GM12878 (cell line): ENCODE data around the gene SLC12A5. TPM values are rescaled to one million over a fixed set of nuclear protein-coding genes. Genes with fewer than 3 reads are reported as not detected.

Experiments used
- ATAC-seq: fragments of 200-7000 bp; cut with Tn5 transposase; 3 replicates; pipeline ENCODE4 v1.9.1; 2020; ENCODE audit warnings: mild to moderate bottlenecking, moderate library complexity
- BruUV-seq: library from RNA; stranded (reverse); fragments of 400-500 nt; replicated peaks from 2 replicates; lab custom pipeline; 2021; lab: Mats Ljungman, UMichigan
- CTCF ChIA-PET: fragments of 300-600 bp; sonication (Branson Sonifier 250); formaldehyde crosslinking; extraction: SDS; loops from one replicate; lab custom pipeline; 2021; ENCODE audit warnings: inconsistent platforms; lab: Yijun Ruan, JAX
- POLR2A ChIA-PET: fragments of 350-600 bp; formaldehyde crosslinking; extraction: SDS; loops from one replicate; lab custom pipeline; 2021; ENCODE audit warnings: inconsistent platforms; lab: Charles Lee
- RAD21 ChIA-PET: fragments of 300-600 bp; sonication (Branson Sonifier 250); formaldehyde crosslinking; loops from one replicate; lab custom pipeline; 2023; ENCODE audit warnings: antibody characterized with exemption; ENCODE audit not compliant: unreplicated experiment; lab: Charles Lee
- SMC1A ChIA-PET: fragments of 300-600 bp; sonication (Branson Sonifier 250); formaldehyde crosslinking; loops from one replicate; lab custom pipeline; 2023; ENCODE audit not compliant: unreplicated experiment, uncharacterized antibody; lab: Charles Lee
- DNase-seq: peaks from one replicate; pipeline ENCODE4 v3.0.0-alpha.2; 2011; ENCODE audit warnings: low read depth, low spot score
- FAIRE-seq: peaks from 3 replicates; lab custom pipeline; 2011; peaks lifted over from hg19 to GRCh38; lab: Jason Lieb, UNC
- H2AFZ ChIP-seq: 2 replicates; pipeline ENCODE4 v1.6.0; 2011; ENCODE audit warnings: low read depth, low read length, control low read depth; ENCODE audit not compliant: control insufficient read depth
- H3K27ac ChIP-seq: 2 replicates; pipeline ENCODE4 v1.5.1; 2011; ENCODE audit warnings: control low read depth; ENCODE audit not compliant: control insufficient read depth, insufficient read depth
- H3K27me3 ChIP-seq, 2 experiments: replicated peaks in 1 of 2; 2 replicates each; pipeline versions ENCODE4 v1.6.0 to v1.6.1; 2011; ENCODE audit warnings: low read length in 1 of 2; ENCODE audit not compliant: control insufficient read depth in 2 of 2, insufficient read depth in 2 of 2
- H3K36me3 ChIP-seq, 2 experiments: 2 replicates each; pipeline ENCODE4 v1.5.1; 2011; ENCODE audit warnings: low read length in 1 of 2; ENCODE audit not compliant: control insufficient read depth in 2 of 2, insufficient read depth in 2 of 2
- H3K4me1 ChIP-seq: 2 replicates; pipeline ENCODE4 v1.6.1; 2011; ENCODE audit warnings: mild to moderate bottlenecking, low read length, moderate library complexity, mixed read lengths; ENCODE audit not compliant: control insufficient read depth, insufficient read depth
- H3K4me2 ChIP-seq: 2 replicates; pipeline ENCODE4 v1.6.0; 2011; ENCODE audit warnings: control low read depth; ENCODE audit not compliant: control insufficient read depth, insufficient read depth
- H3K4me3 ChIP-seq: fragments of 200-600 bp; sonication (generic); 2 replicates; pipeline ENCODE4 v1.5.1; 2016
- H3K79me2 ChIP-seq: 2 replicates; pipeline ENCODE4 v1.6.0; 2011; ENCODE audit warnings: low read length; ENCODE audit not compliant: control insufficient read depth, insufficient read depth
- H3K9ac ChIP-seq: 2 replicates; pipeline ENCODE4 v1.8.0; 2011; ENCODE audit warnings: low read length, control low read depth, mixed read lengths; ENCODE audit not compliant: control insufficient read depth, insufficient read depth
- H3K9me3 ChIP-seq: replicated peaks from 3 replicates; pipeline ENCODE4 v1.5.1; 2011; ENCODE audit warnings: mild to moderate bottlenecking, low read length; ENCODE audit not compliant: control insufficient read depth, insufficient read depth
- H4K20me1 ChIP-seq: 2 replicates; pipeline ENCODE4 v1.6.0; 2011; ENCODE audit not compliant: control insufficient read depth, insufficient read depth
- ASH2L ChIP-seq: fragments of 300-600, 200-600 bp; sonication (generic); IDR thresholded peaks from 2 replicates; pipeline ENCODE4 v1.6.1; 2017; ENCODE audit warnings: low read depth, mild to moderate bottlenecking, borderline replicate concordance
- BHLHE40 ChIP-seq, 2 experiments: fragments of 450-650 bp in 1 of 2; IDR thresholded peaks; 2 replicates each; pipeline ENCODE4 v1.6.1; 2011 to 2017; ENCODE audit warnings: low read depth in 2 of 2, borderline replicate concordance in 1 of 2, improper control_type of control experiment in 1 of 2, low read length in 1 of 2, mild to moderate bottlenecking in 1 of 2
- CREM ChIP-seq: IDR thresholded peaks from 2 replicates; pipeline ENCODE4 v1.6.1; 2014; ENCODE audit warnings: antibody characterized with exemption, low read depth
- DPF2 ChIP-seq: fragments of 450-650 bp; IDR thresholded peaks from 2 replicates; pipeline ENCODE4 v1.6.1; 2017; ENCODE audit warnings: mild to moderate bottlenecking
- FOXK2 ChIP-seq: fragments of 450-650 bp; IDR thresholded peaks from 2 replicates; pipeline ENCODE4 v1.6.1; 2017; ENCODE audit warnings: mild to moderate bottlenecking, moderate library complexity
- HCFC1 ChIP-seq: fragments of 150-350 bp; IDR thresholded peaks from 2 replicates; pipeline ENCODE4 v1.6.1; 2014; ENCODE audit warnings: low read length
- HDAC2 ChIP-seq: fragments of 200-600 bp; sonication (generic); IDR thresholded peaks from 2 replicates; pipeline ENCODE4 v1.6.1; 2017
- MYC ChIP-seq: IDR thresholded peaks from 2 replicates; pipeline ENCODE4 v1.6.1; 2011; ENCODE audit warnings: mild to moderate bottlenecking, low read length, moderate library complexity, inconsistent platforms; ENCODE audit not compliant: insufficient read depth, insufficient replicate concordance, insufficient read length, severe bottlenecking
- NR2C1 ChIP-seq: fragments of 450-650 bp; IDR thresholded peaks from 2 replicates; pipeline ENCODE4 v1.6.1; 2017; ENCODE audit warnings: antibody characterized with exemption, mild to moderate bottlenecking, moderate library complexity
- POLR2A ChIP-seq: IDR thresholded peaks from 2 replicates; pipeline ENCODE4 v1.6.1; 2011; ENCODE audit warnings: low read depth, mild to moderate bottlenecking, low read length
- RAD51 ChIP-seq: fragments of 450-650 bp; IDR thresholded peaks from 2 replicates; pipeline ENCODE4 v1.6.1; 2016; ENCODE audit warnings: moderate library complexity, mild to moderate bottlenecking, inconsistent platforms
- RB1 ChIP-seq: fragments of 450-650 bp; formaldehyde crosslinking; IDR thresholded peaks from 2 replicates; pipeline ENCODE4 v1.6.1; 2017; ENCODE audit warnings: mild to moderate bottlenecking, borderline replicate concordance
- RELA ChIP-seq: fragments of 450-650 bp; IDR thresholded peaks from 2 replicates; pipeline ENCODE4 v1.8.0; 2014; ENCODE audit warnings: borderline replicate concordance; ENCODE audit not compliant: partially characterized antibody
- SMARCA5 ChIP-seq: fragments of 450-650 bp; IDR thresholded peaks from 2 replicates; pipeline ENCODE4 v1.6.1; 2017; ENCODE audit warnings: mild to moderate bottlenecking
- SREBF1 ChIP-seq: IDR thresholded peaks from 2 replicates; pipeline ENCODE4 v1.6.1; 2012; ENCODE audit warnings: mild to moderate bottlenecking, low read length
- TBL1XR1 ChIP-seq: IDR thresholded peaks from 2 replicates; pipeline ENCODE4 v1.6.1; 2012; ENCODE audit warnings: low read depth, low read length, improper control_type of control experiment
- WGBS: methylation state at CpG from one replicate; pipeline ENCODE4 v1.1.6; 2016; ENCODE audit warnings: low lambda C conversion rate; ENCODE audit not compliant: insufficient replicate concordance, insufficient coverage; ENCODE audit errors: missing lambda C conversion rate; 5-methylcytosine and 5-hydroxymethylcytosine counted together
- in situ Hi-C: fragments of 300-500 bp; cut with MboI; formaldehyde crosslinking; loops from 9 replicates; pipeline ENCODE4 v1.14.3; 2018; ENCODE audit warnings: mixed read lengths
- intact Hi-C: fragments of 100-400 bp; cut with micrococcal nuclease; formaldehyde crosslinking; loops from one replicate; pipeline ENCODE4 v1.14.2; 2022; ENCODE audit not compliant: unreplicated experiment
- polyA plus RNA-seq, 11 experiments: library from polyadenylated mRNA; depleted of rRNA in 4 of 11; unstranded in 6 of 11; stranded (reverse) in 5 of 11; fragments of >200 nt; fragmentation: Nextera tagmentation in 4 of 11; fragmentation: Illumina TruSeq in 1 of 11; extraction: Ambion mirVana in 4 of 11; extraction: Trizol in 1 of 11; gene quantifications; 1 replicate in 1 of 11; 2 replicates in 10 of 11; pipeline versions ENCODE4 v1.2.1 to v1.2.3, GENCODE V29; 2011 to 2016; ENCODE audit warnings: inconsistent platforms in 2 of 11, missing spikeins in 2 of 11, low read depth in 1 of 11
- total RNA-seq, 4 experiments: library from RNA; depleted of rRNA in 3 of 4; stranded (reverse); fragments of >200 nt in 3 of 4; fragmentation: Illumina TruSeq in 1 of 4; extraction: Trizol in 1 of 4; gene quantifications; 2 replicates each; pipeline versions ENCODE4 v1.2.1 to v1.2.3, GENCODE V29; 2013 to 2021
- TF ChIP-seq, protein P1 (sequence below): fragments of 450-650 bp; formaldehyde crosslinking; IDR thresholded peaks from 2 replicates; pipeline ENCODE4 v1.4.0; 2020; ENCODE audit warnings: mild to moderate bottlenecking, moderate library complexity
- TF ChIP-seq, protein P2 (sequence below): IDR thresholded peaks from 2 replicates; pipeline ENCODE4 v1.6.1; 2011; ENCODE audit warnings: low read depth, low read length, improper control_type of control experiment, borderline replicate concordance

SLC12A5 gene
- total and polyA plus RNA-seq, 10 of the 15 experiments (the other 5 are each of a cell fraction or from before 2014, with no cell fraction given): 0.26 to 2.7 (median 1.2) TPM

DNA sequence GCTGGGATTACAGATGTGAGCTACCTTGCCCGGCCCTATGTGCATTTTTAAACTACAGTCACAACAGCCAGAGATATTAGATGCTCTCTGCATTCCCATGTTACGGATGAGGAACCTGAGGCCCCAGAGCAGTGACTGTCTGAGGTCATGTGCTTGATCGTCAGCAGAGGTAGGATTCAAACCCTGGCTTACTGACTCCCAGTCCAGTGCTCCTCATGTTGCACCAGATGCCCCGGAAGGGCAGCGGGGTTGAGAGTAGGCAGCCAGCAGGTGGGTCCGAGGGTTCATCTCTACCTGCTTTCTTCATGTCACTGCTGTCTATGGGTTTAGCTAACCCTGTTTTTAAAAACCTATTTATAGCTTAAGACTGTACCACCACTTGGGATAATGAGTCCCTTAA is 47.8 kb upstream of the SLC12A5 start (continued):
- no peak for TF ChIP-seq CREM
- TF ChIP-seq SREBF1: no peak
- TF ChIP-seq SMARCA5: no peak
- TF ChIP-seq FOXK2: no peak
- TF ChIP-seq RELA: no peak
- TF ChIP-seq POLR2A: no peak
- TF ChIP-seq RAD51: no peak

DNA sequence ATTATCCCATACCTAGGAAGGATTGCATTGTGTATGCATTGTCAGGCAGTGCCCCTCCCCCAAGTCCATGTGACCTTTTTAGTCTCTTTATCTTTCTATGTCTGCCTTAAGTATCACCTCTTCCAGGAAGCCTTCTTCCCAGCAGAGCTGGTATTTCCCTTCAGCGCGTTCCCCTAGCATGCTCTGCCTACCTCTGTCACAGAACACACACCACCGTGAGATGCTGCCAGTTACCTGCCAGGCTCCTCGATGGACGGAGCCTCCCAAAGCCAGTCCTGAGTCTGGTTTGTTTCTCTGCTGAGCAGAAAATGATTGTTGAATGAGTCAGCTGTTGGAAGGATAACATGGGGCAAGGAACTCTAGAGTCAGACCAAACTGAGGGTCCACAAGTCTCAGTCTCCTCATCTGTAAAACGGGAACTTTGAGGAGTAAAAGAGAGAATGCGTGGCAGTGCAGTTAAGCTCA is 45.7 kb upstream of the SLC12A5 start:
- in situ Hi-C loops: no loop called here
- no peak overlapping the region for H3K27ac ChIP-seq
- no peaks in the 10 kb centered on the region; a peak in 1 of 4 replicates for H3K27me3 ChIP-seq
- no peak overlapping the region for H3K4me3 ChIP-seq
- POLR2A ChIA-PET: no interaction called here
- no peaks in the 10 kb centered on the region for H3K36me3 ChIP-seq
- H3K9me3 ChIP-seq: no peaks in the 10 kb centered on the region
- H3K9ac ChIP-seq: no peak overlapping the region
- RAD21 ChIA-PET: interaction anchor here (2.3 kb wide), 1 partner anchor 12 kb away, joined by 8 read pairs; no protein-coding TSS in a partner anchor
- FAIRE-seq: no peak
- H3K4me1 ChIP-seq: no peaks in the 10 kb centered on the region
- WGBS: 22% methylated on average over 7 of the region's 7 CpGs
- H3K4me2 ChIP-seq: no peak overlapping the region
- H3K79me2 ChIP-seq: no peaks in the 10 kb centered on the region
- CTCF ChIA-PET: interaction anchor here (1.0 to 7.0 kb wide), 5 partner anchors 9 to 184 kb away, joined by 4 to 33 read pairs (median 17); no protein-coding TSS in a partner anchor
- no TSS peak for BruUV-seq
- intact Hi-C loops: no loop called here
- TF ChIP-seq HDAC2 (no peak), BHLHE40 (IDR thresholded peaks at IDR 0.05; ENCODE audit: borderline replicate concordance in 1 of 2, low read depth in 2 of 2, low read length in 1 of 2) (no peak), DPF2 (no peak), HCFC1 (no peak), TBL1XR1 (no peak), RB1 (no peak), ASH2L (no peak), NR2C1 (no peak), MYC (no peak)
- TF ChIP-seq, protein P1, sequence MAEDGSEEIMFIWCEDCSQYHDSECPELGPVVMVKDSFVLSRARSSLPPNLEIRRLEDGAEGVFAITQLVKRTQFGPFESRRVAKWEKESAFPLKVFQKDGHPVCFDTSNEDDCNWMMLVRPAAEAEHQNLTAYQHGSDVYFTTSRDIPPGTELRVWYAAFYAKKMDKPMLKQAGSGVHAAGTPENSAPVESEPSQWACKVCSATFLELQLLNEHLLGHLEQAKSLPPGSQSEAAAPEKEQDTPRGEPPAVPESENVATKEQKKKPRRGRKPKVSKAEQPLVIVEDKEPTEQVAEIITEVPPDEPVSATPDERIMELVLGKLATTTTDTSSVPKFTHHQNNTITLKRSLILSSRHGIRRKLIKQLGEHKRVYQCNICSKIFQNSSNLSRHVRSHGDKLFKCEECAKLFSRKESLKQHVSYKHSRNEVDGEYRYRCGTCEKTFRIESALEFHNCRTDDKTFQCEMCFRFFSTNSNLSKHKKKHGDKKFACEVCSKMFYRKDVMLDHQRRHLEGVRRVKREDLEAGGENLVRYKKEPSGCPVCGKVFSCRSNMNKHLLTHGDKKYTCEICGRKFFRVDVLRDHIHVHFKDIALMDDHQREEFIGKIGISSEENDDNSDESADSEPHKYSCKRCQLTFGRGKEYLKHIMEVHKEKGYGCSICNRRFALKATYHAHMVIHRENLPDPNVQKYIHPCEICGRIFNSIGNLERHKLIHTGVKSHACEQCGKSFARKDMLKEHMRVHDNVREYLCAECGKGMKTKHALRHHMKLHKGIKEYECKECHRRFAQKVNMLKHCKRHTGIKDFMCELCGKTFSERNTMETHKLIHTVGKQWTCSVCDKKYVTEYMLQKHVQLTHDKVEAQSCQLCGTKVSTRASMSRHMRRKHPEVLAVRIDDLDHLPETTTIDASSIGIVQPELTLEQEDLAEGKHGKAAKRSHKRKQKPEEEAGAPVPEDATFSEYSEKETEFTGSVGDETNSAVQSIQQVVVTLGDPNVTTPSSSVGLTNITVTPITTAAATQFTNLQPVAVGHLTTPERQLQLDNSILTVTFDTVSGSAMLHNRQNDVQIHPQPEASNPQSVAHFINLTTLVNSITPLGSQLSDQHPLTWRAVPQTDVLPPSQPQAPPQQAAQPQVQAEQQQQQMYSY (CRISPR knock-in tag): no peak
- TF ChIP-seq, protein P2, sequence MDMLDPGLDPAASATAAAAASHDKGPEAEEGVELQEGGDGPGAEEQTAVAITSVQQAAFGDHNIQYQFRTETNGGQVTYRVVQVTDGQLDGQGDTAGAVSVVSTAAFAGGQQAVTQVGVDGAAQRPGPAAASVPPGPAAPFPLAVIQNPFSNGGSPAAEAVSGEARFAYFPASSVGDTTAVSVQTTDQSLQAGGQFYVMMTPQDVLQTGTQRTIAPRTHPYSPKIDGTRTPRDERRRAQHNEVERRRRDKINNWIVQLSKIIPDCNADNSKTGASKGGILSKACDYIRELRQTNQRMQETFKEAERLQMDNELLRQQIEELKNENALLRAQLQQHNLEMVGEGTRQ: no peak
- H2AFZ ChIP-seq: no peak overlapping the region
- H4K20me1 ChIP-seq: no peaks in the 10 kb centered on the region
- DNase-seq: no peak
- SMC1A ChIA-PET: interaction anchor here (1.6 to 2.4 kb wide), 3 partner anchors 10 to 31 kb away, joined by 4 to 9 read pairs (median 5); no protein-coding TSS in a partner anchor
- ATAC-seq: no peak
